ENCODE data around the gene PKP2. TPM values are rescaled to one million over a fixed set of nuclear protein-coding genes. Genes with fewer than 3 reads are reported as not detected.

PKP2 gene
- total and polyA plus RNA-seq, 9 of the 15 experiments (the other 6 are each of a cell fraction or from before 2014, with no cell fraction given): 1.6 to 4.2 (median 2.8) TPM

DNA sequence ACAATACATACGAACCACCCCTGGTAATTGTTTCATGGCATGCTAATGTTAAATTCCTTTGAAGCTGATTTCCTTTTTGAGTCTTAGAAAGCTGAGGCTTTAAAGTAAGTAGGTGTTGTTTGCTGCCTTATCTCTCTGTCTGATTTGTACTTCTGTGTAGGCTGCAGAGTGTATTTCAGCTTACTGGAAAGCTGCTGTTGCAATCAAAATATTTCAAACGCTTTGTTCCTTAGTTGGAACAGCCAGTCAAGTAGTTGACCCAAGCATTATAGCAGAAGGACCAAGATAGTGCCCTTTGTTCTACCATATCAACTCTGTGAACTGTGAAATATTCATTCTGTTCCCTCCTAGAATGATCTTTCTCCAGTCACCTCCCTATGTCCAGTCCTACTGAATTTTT lies 3.1 kb downstream of the PKP2 start:
- Histone ChIP-seq H3K9me1 (ENCODE audit: control insufficient read depth, insufficient read depth, low read length) (no peaks in the 10 kb centered on the region), H3K36me3 (ENCODE audit: control insufficient read depth, insufficient read depth, low read length) (no peaks in the 10 kb centered on the region), H3K9ac (ENCODE audit: insufficient read depth in 1 of 2, low read depth in 2 of 2, low read length in 2 of 2) (no peak overlapping the region), H4K20me1 (replicated peaks; ENCODE audit: control insufficient read depth, insufficient read depth, low read length) (no peaks in the 10 kb centered on the region), H3K4me1 (replicated peaks in 1 of 2; ENCODE audit: control insufficient read depth in 2 of 2, insufficient read depth in 2 of 2, low read length in 2 of 2) (peaks cover 8 to 10% of the 10 kb centered on the region in 2 experiments; a peak in 3 of 5 replicates), H3K4me3 (no peak overlapping the region), H3K79me2 (ENCODE audit: control insufficient read depth, insufficient read depth, low read length) (no peaks in the 10 kb centered on the region), H3K27ac (ENCODE audit: extremely low read depth, low read depth, low read length) (no peak overlapping the region), H3K9me3 (replicated peaks; ENCODE audit: control insufficient read depth, insufficient read depth, low read depth, low read length) (no peaks in the 10 kb centered on the region), H3K4me2 (ENCODE audit: insufficient read depth, low read length) (no peak overlapping the region), H2AFZ (ENCODE audit: low read depth, low read length) (no peak overlapping the region), H3K27me3 (ENCODE audit: control insufficient read depth in 2 of 2, insufficient read depth in 2 of 2, low read length in 2 of 2) (no peaks in the 10 kb centered on the region)
- ChIA-PET CTCF (ENCODE audit: low intra/inter-chr PET ratio) (no interaction called here), POLR2A (no interaction called here)
- FAIRE-seq: no peak
- intact Hi-C loops (cut with micrococcal nuclease) (no loop called here), in situ Hi-C loops (cut with MboI) (no loop called here)
- no peak for TF ChIP-seq SMARCC2 (IDR thresholded peaks at IDR 0.05; ENCODE audit: low read depth)
- TF ChIP-seq SMARCA4 (IDR thresholded peaks at IDR 0.05): no peak
- TF ChIP-seq, protein P1, sequence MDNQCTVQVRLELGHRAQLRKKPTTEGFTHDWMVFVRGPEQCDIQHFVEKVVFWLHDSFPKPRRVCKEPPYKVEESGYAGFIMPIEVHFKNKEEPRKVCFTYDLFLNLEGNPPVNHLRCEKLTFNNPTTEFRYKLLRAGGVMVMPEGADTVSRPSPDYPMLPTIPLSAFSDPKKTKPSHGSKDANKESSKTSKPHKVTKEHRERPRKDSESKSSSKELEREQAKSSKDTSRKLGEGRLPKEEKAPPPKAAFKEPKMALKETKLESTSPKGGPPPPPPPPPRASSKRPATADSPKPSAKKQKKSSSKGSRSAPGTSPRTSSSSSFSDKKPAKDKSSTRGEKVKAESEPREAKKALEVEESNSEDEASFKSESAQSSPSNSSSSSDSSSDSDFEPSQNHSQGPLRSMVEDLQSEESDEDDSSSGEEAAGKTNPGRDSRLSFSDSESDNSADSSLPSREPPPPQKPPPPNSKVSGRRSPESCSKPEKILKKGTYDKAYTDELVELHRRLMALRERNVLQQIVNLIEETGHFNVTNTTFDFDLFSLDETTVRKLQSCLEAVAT (IDR thresholded peaks at IDR 0.05): no peak
- TF ChIP-seq PML (IDR thresholded peaks at IDR 0.05; ENCODE audit: low read length): no peak
- TF ChIP-seq ZNF24 (IDR thresholded peaks at IDR 0.05): no peak
- TF ChIP-seq, protein P2, sequence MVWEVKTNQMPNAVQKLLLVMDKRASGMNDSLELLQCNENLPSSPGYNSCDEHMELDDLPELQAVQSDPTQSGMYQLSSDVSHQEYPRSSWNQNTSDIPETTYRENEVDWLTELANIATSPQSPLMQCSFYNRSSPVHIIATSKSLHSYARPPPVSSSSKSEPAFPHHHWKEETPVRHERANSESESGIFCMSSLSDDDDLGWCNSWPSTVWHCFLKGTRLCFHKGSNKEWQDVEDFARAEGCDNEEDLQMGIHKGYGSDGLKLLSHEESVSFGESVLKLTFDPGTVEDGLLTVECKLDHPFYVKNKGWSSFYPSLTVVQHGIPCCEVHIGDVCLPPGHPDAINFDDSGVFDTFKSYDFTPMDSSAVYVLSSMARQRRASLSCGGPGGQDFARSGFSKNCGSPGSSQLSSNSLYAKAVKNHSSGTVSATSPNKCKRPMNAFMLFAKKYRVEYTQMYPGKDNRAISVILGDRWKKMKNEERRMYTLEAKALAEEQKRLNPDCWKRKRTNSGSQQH (CRISPR knock-in tag; IDR thresholded peaks at IDR 0.05): no peak
- TF ChIP-seq, protein P3, sequence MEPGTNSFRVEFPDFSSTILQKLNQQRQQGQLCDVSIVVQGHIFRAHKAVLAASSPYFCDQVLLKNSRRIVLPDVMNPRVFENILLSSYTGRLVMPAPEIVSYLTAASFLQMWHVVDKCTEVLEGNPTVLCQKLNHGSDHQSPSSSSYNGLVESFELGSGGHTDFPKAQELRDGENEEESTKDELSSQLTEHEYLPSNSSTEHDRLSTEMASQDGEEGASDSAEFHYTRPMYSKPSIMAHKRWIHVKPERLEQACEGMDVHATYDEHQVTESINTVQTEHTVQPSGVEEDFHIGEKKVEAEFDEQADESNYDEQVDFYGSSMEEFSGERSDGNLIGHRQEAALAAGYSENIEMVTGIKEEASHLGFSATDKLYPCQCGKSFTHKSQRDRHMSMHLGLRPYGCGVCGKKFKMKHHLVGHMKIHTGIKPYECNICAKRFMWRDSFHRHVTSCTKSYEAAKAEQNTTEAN (CRISPR knock-in tag; IDR thresholded peaks at IDR 0.05): no peak
- no peak for TF ChIP-seq ILF3 (IDR thresholded peaks at IDR 0.05; ENCODE audit: borderline replicate concordance)
- TF ChIP-seq NR2F6 (CRISPR knock-in tag; IDR thresholded peaks at IDR 0.05): no peak
- TF ChIP-seq TOE1 (IDR thresholded peaks at IDR 0.05; ENCODE audit: borderline replicate concordance): no peak
- no peak for TF ChIP-seq TOE1 (CRISPR knock-in tag; IDR thresholded peaks at IDR 0.05; ENCODE audit: borderline replicate concordance, low read depth)
- TF ChIP-seq ADNP (tag; IDR thresholded peaks at IDR 0.05): no peak
- TF ChIP-seq ZNF583 (CRISPR knock-in tag; IDR thresholded peaks at IDR 0.05): no peak
- no peak for TF ChIP-seq NCOR1 (IDR thresholded peaks at IDR 0.05)
- no peak for TF ChIP-seq OTX1 (CRISPR knock-in tag; IDR thresholded peaks at IDR 0.05)
- TF ChIP-seq ZNF79 (CRISPR knock-in tag; IDR thresholded peaks at IDR 0.05; ENCODE audit: low read depth): no peak
- WGBS (ENCODE audit: insufficient coverage, low coverage, missing lambda C conversion rate): 7% methylated on average over 2 of the region's 2 CpGs
- no TSS peak for BruUV-seq (replicated peaks)
- no peak for DNase-seq (ENCODE audit: extremely low read depth in 1 of 4, low spot score in 3 of 4)
- no peak for ATAC-seq
